HG02798 (cell line): Measurements from ENCODE around the gene TNS2.

Experiments
- ATAC-seq: cut with Tn5 transposase; IDR thresholded peaks from one replicate; pipeline ENCODE4 v1.9.1; 2021; ENCODE audit warnings: mild to moderate bottlenecking; ENCODE audit not compliant: unreplicated experiment, poor library complexity

The TNS2 gene

DNA sequence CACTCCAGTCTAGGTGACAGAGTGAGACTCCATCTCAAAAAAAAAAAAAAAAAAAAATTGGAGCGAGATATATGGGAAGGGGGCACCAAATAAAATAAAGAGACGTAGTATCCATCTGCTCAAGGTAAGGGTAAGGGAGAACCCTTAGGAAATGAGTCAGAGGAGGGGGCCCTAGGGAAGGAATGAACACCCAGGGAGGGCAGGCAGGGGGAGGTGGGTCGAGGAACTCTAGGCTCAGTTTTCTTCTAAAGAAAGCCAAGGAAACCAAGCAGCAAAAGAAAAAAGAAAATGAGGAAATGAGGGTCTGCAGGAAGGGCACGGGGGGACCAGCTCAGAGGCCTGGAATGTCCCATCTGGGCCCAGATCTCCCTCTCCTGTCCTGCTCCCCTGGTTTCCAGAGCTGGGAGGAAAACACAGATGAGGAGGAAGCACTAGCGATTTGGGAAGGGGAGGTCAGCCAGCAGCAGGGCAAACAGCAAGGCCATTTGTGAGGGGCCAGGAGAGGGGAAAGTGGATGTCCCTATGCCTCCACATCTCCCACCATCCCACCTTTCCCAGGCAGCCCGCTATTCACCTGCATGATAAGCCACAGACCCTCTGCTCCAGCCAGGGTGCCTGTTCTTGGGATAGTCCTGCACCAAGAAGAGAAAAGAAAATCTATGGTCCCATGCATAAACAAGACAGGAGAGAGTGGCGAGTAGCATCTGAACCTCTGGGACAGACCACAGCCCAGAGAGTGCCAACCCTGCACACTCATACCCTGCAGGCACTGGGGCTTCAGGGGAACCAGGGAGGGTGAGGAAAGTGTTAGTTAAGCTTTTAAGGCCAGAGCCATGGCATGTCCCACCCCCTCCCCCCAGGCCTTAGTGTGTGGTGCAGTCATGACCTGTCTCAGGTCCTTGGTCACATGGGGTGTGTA lies 17.5 kb downstream of the TNS2 start:
- ATAC-seq: no peak

DNA sequence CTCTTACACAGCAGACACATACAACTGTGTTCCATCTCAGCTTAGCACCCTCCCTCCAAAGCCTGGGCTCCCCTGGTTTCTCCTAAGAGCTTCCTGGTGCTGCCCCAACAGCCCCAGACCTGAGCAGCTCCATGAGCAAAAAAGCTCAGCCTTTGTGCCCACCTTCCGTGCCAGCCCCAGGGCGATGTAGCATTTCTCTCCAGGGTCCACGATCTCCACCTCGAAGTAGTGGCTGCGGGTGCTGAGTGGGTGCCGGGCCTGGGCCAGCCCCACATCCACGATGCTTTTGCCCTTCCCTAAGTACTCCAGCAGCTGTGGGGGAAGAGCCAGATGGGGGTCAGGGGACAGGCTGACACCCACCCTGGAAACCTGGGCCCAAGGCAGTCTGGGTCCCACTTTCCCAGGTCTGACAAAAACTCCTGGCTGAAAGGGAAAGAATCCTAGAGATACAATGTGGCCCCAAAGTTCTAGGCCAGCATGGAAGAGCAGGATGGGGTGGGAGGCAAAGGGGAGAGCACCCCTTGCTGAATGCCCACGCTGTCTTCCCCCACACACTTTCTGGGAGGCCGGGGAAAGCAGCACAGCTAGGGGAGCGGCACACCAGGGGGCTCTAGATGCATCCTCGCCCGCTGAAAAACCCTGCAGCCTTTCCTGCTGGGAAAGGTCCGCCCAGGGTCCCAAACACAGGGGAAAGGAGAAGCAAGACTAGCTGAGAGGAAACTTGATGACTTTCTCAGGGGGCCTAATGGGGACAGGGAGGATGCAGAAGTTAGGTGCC lies 18.3 kb downstream of the TNS2 start:
- ATAC-seq: no peak

DNA sequence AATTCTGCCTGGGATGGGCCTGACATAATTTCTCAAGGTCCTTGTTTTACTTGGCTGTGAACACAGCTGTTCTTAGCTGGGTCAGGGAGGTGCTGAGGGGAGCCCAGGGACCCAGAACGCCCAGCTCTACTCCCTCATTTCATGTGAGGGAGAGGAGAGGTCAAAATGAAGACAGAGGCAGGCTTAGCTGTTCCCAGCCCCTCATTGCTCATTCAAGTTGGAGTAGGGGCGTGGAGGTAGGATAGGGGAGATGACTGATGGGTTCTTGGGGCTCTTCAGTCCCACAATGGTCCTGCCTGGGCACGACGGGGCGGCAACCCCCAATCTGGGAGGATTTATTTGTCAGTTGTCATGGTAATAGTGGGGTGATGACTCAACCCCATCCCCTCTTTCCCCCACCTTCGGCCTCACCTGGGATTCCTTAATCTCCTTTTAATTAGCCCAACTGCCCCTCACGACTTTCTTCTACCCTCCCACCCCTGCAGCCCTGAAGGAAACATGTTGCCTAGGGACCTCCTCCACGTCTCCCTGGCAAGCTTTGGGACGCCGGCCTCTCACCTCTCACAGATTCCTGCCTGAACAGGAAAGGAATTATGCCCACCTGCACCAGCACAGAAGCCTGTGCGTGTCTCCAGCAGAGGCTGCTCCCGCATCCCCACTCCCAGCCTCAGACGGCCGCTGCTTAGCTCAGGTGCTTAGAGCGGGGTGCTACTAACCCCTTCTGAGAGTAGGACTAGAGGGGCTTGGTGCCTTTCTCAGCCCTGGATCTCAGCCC lies 19.1 kb downstream of the TNS2 start:
- no peak for ATAC-seq

DNA sequence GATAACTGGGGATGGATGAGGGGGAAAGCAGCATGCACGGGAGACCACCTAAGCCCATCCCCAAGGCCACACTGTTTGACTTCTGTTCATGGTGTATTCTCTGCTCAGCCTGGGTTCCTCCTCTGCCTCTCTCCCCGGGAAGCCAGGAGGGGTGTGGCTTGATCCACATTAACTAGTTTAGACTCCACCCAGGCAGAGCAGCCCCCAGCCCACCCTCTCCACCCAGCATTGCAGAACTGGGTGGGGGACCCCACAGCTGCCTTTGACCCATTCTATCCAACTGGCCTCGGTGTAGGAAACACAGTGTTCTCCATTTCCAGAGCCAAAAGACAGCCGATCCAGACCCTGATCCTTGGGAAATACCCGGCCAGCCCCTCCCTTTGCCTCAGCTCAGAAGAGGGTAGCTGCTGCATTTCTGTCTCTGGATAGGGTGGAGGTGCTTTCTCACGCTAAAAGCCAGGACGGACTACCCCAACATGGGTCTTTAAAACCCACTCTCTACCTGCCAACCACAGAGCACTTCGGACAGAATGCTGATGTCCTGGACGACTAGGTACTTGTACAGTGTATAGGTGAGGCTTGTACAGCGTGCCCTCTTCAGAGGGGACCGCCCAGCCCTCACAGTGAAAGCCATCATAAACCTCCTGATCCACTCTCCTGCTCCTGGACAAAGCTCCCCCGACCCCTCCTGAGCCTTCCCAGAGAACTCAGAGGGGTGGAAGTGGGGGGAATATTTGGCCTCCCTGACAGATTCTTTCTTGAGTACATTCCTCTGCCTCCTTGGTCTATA lies 20.0 kb downstream of the TNS2 start:
- ATAC-seq: no peak

DNA sequence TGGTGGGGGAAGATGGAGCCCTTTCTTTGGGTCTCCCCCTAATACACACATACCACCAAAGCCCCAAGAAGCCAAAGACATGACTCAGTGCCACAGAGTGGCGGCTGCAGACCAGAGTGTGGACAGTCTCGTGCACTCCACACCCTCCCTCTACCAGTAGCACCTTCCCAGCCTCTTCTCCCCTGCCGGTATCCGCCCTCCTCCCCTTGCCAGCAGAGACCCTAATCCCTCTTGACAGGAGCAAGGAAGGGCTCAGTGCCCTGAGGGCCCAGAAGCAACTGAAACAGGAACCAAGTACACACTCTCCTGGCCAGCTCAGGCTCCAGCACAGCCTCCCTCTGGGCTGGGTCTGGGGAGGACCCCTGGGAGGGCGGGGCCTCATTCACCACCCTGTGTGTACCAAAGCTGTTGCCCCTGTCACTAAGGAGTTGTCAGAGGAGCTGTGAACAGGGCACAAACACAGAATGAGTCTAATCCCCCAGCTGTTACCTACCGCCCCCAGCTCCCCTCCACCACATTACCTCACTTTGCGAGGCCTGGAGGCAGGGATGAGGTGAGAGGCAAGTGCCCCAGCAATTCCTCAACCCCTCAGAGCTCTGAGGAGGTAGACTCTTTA lies 21.1 kb downstream of the TNS2 start:
- ATAC-seq: no peak

DNA sequence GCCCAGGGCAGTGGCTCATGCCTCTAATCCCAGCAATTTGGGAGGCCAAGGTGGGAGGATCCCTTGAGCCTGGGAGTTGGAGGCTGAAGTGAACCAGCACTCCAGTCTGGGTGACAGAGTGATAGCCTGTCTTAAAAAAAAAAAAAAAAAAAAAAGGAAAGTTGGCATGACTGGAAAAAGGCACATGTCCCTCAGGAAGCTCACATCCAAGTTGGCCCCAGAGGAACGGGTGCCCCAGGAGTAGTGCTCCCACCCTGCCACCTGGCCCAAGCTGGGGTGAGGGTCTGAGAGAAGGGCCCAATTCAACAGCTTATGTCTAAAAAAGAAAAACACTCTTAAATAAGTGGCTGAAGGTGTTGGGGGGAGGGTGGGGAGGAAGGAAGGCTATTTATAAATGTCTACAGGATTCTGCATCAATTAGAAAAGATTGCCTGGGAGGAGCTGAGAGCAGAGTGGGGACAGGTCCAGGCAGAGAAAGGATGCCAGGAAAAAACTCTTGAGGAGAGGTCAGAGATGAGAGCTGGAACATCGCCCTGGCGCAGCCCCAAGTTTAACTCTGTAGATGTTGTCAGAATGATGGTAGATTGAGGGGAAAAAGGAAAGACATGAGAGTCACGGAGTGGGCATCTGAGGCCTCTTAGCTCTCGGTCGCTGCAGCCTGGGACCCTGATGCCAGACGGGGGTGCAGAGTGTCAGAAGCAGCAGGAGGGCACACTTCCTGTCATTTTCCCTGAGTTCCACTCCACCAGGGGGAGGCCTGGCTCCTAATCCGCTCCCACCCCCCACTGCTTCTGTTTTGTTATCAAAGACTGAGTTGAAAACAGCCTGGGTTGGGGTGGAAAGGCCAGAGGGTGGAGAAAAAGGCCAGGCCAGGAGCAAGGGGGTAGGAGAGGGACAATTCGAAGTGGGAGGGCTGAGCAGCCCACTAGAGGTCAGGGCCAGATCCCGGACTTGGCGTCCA lies 22.0 kb downstream of the TNS2 start:
- ATAC-seq: no peak

DNA sequence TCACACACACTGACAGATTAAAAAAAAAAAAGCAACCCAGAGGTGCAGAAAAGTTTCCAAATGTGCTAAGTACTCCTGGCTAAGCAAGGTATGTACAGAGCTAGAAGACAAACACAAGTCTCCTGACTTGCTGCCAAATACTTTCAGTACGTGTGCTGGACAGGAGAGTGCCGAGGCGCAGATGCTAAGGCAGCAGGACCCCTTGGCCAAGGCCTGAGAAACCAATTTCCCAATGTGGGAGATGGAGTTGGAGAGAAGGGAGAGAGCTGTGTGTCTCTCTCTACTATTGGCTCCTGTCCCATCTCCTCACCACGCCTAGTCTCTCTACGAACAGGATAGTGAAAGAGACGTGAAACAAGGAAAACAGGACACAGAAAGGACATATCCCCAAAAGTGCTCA lies 24.0 kb downstream of the TNS2 start:
- ATAC-seq: no peak

DNA sequence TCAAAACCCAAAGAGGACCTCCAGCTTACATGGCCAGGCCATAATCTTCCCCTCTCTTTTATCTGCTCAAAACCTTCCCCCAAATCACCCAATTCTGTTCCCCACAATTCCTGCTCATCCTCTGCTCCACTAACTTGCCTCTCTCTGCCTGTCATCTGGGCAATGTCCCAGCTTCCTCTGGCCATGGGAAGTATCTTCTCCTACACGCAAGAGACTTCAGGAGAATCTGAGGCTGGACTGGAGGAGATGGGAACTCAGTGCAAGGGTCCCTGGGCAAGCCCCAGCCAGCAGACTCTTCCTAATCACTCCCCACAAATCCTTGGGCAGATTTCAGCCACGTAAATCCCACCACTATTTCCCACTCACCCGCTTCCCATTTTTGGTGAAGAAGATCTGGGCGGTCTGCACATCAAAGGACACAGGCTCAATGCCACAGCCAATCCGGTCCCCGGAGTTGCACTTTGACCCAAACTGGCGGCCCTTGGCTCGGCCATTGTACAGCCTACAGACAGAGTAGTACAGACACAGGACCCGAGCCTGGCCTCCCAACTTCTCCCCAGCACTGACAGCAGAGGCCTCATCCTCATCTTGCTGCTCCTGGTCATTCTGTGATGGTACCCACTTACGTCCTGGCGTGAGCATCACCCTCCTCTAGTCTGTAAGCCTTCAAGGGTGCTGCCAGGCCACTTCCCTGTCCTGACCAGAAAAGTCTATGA lies 24.6 kb downstream of the TNS2 start:
- ATAC-seq: no peak

DNA sequence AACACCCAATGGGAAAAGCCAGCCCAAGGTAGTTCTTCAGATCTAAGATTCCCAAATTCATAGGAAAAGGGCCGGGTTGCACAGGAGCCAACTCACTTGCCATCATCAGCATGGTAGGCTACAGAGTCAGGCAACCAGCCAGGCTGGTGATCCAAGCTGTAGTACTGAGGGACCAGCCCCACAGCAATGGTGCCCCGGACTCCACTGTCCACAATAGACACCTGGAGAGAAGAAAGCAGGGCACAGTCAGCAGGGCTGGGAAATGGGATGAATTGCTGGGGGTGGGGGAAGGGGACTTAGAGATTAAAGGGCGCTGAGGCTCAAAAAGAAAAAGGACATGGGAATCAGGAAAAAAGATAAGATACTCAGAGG lies 25.1 kb downstream of the TNS2 start:
- no peak for ATAC-seq

DNA sequence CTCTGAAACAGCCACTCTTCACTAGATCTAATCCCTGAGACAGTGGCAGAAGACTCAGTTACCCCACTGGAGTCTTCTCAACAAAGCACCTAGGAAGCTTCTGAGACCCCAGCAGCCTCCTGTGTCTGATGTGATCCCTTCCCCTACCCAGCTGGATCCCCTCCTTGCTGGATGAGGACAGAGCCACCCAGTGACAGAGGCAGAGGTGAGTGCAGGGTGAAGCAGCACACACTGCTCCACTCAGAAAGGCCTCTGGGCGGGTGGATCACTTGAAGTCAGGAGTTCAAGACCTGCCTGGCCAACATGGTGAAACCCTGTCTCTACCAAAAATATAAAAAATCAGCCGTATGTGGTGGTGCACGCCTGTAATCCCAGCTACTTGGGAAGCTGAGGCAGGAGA lies 26.6 kb downstream of the TNS2 start:
- ATAC-seq: no peak

DNA sequence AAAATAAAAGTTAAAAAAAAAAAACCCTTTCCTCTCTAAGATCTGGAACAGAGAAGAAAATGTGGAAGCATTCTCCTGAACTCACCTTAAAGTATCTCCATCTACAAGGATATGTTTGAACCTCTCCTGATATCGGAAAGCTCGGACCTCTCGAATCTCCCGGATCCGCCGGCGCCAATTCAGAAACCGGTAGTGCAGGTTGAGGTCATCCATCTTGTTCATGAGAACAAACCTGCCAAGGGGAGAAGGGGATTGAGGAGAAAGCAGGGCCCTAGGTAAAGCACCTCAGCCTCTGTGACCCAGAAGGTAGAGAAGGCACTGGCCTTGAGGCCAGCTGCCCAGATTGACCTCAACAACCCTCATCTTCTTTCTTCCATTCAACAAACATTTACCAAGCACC lies 27.2 kb downstream of the TNS2 start:
- no peak for ATAC-seq

DNA sequence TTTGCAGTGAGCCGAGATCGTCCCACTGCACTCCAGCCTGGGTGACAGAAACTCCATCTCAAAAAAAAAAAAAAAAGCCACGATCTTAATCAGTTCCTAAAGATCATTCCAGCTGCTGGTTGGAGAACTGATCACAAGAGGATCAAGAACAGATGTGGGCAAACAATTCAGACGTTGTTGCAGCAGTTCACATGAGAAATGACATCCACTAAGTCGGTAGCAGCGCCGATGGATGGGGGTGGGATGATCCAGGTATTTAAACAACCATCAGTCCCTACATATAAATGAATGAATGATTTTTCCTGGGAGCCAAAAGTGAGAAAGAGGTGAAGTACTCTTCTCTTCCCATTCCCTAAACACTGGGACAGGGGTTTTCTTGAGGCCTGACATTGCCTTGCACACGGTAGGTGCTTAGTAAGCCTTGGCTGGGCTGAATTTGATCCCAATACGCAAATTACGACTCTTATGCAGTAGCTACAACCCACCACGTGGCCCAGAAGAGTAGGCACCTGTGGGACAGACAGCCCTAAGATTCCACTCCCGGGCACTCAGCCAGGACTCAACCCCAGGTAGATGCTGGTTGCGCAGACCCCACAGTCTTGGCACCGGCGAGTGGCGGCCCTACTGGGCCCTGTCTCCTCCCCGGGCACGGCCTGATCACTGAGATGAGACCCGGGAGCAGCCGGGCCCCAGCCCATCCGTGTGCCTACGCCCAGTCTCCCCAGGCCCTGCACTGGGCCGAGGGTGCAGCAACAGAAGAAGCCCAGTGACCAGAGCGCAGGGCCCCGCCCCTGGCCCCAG lies 28.8 kb downstream of the TNS2 start:
- ATAC-seq: no peak

DNA sequence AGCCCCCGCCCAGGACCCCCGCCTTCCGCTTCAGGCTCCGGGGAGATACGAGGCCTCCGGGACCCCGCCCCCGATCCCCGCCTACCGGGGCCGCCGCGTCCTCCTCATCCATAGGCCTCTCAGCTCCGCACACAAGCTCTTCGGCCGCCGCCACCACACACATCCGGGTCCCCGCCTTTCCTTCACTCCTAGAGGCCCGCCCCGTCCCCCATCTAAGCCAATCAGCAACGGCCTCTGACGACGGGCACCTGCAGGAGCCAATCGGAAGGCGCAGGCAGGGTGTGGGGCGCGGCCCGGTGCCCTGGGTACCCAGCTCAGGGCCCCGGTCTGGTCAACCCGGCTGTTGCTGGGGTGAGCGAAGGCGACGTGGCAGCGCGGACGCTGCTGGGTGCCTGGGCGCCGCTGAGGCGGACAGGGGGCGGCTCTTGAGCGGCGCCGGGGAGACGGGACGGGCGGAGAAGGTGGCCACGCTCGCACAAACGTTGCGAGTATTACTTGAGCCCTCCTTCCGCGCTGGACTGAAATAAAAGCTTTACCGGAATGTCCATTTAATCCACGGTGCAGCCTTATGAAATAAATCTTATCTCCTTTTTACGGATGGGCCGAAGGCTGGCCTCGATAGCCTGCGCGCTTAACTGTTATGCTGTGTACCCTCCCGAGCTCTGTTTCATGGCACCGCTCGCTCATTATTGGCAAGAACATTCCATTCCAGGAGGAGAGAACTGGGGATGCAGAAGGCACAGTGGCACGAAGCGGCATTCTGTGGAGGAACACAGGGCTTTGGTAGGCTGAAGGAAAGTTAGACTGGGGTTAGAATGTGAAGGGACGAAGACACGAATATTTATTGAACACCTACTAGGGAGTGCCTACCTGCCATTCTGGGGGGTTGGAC lies 29.6 kb downstream of the TNS2 start, which contains the start of gene SPRYD3:
SPRYD3 (minus strand) TSS at position 165 of the 892 bp plus-strand sequence; CDS start at position 108, 57 bp downstream.
- peak; percentile 99 for ATAC-seq

DNA sequence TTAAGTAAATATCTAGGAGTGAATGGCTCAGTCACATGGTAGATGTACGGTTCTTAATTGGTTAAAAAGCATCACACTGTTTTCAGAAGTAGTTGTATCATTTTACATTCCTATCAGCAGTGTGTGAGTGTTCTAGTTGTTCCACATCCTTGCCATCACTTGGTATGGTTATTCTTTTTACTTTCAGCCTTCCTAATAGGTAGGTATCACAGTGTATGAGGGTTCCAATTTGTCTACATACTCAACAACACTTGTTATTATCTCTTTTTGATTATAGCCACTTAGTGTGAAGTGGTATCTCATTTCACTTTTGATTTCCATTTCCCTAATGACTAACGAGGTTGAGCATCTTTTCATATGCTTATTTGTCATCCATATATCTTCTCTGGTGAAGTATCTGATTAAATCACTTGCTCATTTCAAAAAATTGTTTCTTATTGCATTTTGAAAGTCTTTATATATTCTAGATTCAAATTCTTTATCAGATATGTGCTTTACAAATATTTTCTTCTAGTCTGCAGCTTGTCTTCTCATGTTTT lies 32.8 kb downstream of the TNS2 start:
- no peak for ATAC-seq

DNA sequence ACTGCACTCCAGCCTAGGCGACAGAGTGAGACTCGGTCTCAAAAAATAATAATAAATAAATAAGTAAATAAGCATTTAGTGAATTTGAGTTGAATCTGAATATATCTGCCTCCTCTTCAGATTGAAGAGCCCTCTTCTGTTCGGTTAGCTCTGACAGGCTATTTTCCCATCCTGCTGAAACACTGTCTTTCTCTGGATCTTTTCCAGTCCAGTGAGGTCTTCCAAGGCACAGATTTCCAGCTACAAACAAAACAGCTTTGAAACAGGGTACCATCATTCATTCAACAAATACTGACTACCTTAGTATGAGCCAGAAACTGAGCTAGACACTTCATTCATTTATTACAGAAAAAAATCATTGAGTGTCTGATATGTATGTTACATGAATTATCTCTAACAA lies 36.5 kb downstream of the TNS2 start:
- no peak for ATAC-seq

DNA sequence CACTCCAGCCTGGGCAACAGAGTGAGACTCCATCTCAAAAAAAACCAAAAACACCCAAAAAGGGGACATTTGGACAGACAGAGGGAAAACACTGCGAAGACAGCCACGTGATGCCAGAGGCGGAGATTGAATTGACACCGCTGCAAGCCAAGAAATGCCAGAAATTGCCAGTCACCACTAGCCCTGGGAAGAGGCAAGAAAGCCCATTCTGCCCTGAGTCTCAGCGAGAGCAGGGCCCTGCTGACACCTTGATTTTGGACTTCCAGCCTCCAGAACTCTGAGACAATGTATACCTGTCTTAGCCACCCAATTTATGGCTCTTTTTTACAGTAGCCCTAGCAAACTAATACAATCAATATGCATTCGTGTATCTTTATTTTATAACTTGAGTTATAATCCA lies 40.2 kb downstream of the TNS2 start:
- no peak for ATAC-seq
